GDM1 (cell line): ENCODE results near the gene LONRF3.

Experiments
- DNase-seq: peaks from one replicate; lab custom pipeline; 2025; lab: John Stamatoyannopoulos, UW

Gene LONRF3

DNA sequence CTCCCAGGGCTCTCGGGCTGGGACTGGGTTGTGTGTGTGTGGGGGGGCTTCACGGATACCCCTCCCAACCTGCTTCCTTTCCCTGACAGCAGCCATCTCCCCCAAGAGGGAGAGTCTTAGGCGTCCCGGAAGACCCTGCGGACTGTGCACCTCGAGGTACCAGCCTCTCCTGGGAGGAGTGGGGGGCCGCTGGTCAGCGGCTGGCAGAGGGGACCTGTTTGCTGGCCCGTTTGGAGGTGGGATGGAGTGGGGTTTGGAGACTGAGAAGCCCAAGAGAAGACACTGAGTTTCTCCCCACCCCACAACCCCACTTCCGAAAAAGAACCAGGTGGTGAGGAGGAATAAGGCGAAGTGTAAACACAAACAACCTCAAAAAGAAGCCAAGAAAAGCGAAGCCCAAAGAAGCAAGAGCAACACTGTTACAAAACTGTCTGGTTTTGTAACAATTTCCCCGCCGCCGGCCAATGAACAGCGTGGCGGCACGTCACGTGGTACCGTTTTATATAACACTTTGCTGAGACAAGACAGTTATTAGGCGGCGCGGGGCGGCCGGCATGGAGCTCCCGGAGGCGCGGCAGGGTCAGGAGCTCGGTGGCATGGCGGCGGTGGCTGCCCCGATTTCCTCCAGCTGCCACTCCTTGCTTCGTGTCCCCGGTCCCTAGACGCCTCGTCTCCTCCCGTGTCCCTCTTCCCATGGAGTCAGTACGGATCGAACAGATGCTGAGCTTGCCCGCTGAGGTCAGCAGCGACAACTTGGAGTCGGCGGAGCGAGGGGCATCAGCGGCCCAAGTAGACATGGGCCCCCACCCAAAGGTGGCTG, at the start of gene LONRF3:
LONRF3 (plus strand) TSS at position 531 of the 820 bp plus-strand sequence; CDS start at position 694, 163 bp downstream.
- no peak for DNase-seq

DNA sequence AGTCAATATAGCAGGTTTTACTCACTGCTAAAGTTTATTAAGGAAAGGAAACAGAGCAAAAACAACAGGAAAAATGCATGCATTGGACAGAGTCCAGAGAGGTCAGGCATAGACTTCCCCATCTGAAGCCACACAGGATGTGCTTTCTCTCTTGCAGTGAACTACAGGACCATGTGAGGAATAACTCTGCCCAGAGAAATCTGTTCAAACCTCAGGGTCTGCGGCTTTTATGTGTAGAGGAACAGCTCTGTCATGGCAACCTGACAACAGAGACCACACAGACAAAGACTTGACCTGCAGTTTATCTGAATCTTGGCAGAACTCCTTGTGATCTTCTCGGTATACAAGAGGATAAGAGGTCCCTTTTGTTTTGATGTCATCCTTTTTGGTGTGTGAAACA, 46.3 kb upstream of the LONRF3 start:
- DNase-seq, result no peak

DNA sequence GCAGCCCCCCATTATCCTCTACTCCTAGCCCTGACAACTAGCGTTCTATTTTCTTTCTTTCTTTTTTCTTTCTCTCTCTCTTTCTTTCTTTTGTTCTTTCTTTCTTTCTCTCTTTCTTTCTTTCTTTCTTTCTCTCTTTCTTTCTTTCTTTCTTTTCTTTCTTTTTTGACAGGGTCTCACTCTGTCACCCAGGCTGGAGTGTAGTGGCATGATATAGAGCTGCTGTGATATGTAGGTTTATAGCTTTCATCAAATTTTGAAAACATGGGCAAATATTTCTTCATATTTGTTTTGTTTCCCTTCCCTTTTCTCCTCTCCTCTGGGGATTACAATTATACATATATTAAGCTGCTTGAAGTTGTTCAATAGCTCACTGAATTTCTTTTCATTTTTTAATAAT, 39.1 kb upstream of the LONRF3 start:
- no peak for DNase-seq

DNA sequence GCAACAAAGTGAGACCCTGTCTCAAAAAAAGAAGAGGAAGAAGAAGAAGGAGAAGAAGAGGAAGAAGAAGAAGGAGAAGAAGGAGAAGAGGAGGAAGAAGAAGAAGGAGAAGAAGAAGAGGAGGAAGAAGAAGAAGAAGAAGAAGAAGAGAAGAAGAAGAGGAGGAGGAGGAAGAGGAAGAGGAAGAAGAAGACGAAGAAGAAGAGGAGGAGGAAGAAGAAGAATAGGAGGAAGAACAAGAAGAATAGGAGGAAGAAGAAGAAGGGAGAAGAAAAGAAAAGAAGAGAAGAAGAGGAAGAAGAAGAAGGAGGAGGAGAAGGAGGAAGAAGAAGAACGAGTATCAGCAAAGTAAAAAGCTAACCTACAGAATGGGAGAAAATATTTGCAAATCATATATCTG, 33.3 kb upstream of the LONRF3 start:
- no peak for DNase-seq

DNA sequence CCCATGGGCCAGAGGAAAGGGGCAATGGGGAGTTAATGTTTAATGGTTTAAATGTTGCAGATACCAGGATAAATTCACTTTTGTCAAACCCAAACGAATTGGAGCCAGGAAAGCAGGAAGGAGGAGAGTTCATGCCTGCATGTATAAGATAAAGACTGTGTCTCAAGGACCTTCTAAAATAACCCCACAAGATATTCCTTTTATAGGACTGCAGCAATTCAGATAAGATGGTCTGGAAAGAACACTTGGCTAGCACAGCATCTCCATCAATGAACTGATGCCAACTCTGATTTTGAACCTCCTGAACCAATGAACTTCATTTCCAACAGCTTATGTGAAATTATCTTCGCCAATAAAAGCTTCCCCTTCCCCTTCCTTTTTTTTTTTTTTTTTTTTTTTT, 31.3 kb upstream of the LONRF3 start:
- no peak for DNase-seq

DNA sequence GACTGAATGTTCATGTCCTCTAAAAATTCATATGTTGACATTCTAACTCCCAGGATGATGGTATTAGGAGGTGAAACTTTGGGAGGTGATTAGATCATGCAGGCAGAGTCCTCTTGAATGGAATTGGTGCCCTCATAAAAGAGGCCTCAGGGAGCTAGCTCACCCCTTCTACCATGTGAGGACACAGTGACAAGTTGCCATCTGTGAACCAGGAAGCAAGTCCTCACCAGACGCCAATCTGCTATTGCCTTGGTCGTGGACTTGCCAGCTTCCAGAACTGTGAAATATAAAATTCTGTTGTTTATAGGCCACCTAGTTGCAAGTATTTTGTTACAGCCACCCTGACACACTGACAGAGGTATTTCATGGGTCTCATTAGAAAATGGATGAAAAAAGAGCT, 28.5 kb upstream of the LONRF3 start:
- no peak for DNase-seq

DNA sequence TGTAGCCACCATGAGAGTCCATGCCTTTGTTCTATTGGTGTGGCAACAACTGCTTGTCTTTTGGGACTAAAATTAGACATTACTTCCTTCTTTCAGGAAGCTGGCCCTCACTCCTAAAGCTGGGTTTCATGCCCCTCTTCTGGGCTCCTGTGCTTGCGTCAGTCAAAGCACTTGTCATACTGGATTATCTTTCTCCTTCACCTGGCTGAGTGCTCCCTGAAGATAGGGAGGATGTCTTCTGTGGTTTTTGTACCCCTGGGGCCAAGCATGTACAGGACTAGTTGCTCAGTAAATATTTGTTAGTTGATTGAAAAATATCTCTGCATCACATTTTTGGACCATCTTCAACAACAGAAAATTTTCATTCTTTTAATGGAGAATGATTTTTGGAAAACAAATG, 26.1 kb upstream of the LONRF3 start:
- DNase-seq, result no peak

DNA sequence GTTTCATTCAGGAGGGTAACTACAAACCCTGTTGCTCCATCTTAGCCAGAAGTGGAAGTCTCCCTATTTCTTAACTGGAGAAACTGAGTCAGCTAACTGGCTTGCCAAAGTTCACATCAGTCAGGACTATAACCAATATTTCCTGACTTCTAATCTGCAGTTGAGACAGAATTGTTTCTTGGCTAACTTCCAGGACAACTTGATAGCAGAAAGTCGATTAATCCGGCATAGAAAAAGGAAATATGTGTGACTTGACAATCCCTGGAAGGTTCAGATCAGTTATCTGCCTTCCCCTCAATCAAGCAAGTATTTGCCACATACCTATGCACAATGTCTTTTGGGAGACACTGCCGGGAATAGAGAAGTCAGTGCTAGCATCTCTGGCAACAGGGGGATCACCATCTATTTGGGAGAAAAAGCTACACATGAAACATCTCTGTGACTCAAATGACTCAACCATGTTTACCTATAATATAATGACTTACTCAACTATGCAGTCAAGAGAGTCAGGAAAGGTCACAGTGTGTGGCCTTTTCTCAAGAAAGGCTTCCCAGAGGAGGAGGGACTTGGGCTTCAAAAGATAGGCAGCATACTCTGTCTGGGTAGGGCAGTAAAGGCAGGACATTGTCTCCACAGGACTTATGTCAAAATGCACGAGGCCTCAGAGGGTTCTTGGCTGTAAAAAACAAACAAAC, 12.4 kb upstream of the LONRF3 start:
- DNase-seq, result no peak

DNA sequence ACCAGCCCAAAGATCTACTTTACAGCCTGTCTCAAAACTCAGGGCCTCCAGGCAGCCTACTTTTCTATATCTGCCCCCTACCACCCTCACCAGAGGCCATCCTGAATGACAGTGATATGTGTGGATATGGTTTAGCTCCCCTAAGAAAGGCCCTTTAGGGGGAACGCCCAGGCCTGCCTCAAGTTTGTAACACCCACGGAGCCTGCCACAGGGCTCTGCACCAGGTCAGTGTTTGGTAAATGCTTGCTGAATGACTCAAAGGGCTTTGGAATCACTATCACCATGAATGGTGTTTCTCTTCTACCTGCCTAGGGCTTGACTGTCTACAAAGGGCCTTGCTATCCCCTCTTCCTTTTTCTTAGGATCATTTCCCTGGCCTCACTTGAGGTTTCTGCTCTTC, 11.3 kb upstream of the LONRF3 start:
- DNase-seq, result no peak

DNA sequence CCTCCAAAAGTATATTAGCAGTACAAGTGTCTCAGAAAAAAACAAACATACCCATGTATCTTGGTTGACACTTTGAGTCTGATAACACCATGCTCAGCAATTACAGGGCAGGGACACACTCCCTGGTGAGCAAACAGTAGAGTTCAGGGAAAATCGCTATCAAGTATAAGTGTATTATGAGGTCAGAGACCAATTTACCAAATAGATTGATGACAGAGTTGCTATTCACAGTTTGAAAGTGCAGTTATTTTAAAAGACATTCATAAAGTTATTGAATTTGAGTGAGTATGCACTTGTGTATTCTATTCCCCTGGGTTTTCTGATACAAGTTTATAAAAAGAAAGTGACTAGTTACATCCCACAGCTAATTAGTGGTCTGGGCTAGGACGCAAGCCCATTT, 10.2 kb upstream of the LONRF3 start:
- no peak for DNase-seq

DNA sequence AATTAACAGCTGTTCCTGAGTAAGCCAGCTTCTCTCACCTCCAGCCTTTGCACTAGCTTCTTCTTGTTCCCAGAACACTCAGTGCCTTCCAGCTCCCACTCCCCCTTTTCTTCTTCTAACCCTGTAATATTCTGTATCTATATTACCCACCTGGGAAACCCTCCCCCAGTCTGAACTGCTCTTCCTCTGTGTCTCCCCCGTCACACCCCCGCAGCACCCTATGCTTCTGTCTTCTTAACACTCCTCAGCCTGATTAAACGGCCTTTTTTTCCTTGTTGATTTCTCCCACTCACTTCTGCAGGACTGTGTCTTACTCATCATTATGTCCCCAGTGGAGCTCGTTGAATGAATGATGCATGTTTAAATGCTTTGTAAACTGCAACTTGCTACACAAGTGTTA, 9.0 kb upstream of the LONRF3 start:
- DNase-seq, result no peak

DNA sequence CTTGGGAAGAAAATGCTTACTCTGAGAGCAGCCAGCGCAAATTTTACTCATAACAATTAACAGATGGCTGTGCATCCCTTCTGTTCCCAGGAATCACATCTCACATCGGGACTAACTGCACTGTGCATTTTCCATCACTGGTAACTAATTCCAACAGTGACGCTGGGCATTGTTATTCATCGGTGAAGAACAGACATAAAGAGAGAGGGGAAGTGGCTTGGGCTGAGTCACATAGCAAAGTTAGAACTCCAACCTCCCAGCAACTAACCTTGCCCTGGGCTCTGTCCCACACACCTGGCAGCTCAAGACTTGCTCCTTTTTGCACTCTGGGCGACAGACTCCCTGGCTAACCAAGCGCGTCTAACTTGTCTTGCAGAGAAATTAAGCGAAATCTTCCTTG, 6.4 kb upstream of the LONRF3 start:
- DNase-seq, result no peak

DNA sequence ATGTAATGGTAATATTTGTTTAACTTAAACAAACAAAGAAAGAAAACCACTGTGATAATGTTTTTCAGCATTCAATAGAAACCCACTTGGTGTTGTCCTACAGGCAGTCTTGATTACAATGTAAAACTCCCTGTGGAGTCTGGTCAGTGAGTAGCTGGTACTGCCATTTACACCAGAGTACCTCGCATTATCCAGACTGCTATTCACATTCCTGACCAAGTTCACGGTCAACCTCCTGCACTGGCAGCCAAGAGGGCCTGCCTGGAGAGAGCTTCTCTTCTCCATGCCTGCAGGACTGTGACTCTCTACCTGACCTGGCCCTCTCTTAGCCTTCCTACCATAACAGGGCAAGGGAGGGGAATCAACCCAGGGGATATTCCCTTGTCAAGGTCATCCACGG, 2.9 kb upstream of the LONRF3 start:
- no peak for DNase-seq

DNA sequence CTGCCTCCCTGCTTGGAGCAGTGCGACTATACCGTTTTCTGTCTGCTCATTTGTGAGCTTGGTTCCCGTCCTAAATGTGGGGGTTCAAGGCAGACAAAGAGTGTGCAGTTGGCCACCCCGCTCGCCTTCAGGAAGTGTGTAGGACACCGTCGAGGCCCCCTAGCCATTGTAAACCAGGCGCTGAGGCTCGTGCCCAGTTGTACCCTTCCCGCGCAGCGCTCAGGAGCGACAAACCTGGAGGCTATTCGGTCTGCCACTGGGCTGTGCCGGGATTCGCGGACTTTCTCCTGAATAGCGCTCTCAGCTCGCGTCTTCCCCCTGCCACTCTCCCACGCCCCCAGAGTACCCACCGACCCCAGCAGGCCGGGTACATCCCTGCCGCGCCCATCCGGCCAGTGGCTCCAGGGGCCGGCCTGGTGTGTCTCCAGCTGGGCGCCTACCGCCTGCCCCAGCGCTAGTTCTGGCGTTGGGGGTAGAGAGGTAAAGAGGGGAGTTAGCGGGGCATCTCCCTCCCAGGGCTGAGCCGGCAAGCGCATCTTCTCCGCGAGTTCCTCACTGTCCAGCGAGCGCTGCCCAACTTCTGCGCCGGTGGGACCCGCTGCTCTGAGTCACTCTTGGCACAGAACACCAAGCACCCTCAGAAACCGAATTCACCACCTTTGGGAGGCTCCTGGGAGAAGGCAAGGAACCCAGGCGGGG, 880 bp upstream of the LONRF3 start:
- no peak for DNase-seq

DNA sequence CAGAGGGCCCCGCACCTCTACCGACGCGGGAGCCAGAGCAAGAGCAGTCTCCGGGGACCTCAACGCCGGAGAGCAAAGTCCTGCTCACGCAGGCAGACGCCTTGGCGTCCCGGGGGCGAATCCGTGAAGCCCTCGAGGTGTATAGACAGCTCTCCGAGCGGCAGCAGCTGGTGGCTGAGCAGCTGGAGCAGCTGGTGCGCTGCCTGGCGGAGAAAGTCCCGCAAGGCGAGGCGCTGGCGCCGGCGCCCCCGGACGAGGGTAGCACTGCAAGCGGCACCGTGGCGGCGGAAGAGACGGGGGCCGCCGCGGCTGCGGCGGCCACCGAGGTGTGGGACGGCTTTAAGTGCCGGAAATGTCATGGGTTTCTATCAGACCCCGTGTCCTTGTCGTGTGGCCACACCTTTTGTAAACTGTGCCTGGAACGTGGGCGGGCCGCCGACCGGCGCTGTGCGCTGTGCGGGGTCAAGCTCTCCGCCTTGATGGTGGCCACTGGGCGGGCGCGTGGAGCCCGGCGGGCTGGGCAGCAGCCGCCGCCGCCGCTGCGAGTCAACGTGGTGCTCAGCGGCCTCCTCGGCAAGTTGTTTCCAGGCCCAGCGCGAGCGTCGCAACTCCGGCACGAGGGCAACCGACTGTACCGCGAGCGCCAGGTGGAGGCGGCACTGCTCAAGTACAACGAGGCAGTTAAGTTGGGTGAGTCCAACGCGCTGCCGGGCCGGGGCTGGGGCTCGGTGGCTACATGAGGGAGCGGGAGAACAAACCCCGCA, 672 bp downstream of the LONRF3 start:
- DNase-seq, result no peak

DNA sequence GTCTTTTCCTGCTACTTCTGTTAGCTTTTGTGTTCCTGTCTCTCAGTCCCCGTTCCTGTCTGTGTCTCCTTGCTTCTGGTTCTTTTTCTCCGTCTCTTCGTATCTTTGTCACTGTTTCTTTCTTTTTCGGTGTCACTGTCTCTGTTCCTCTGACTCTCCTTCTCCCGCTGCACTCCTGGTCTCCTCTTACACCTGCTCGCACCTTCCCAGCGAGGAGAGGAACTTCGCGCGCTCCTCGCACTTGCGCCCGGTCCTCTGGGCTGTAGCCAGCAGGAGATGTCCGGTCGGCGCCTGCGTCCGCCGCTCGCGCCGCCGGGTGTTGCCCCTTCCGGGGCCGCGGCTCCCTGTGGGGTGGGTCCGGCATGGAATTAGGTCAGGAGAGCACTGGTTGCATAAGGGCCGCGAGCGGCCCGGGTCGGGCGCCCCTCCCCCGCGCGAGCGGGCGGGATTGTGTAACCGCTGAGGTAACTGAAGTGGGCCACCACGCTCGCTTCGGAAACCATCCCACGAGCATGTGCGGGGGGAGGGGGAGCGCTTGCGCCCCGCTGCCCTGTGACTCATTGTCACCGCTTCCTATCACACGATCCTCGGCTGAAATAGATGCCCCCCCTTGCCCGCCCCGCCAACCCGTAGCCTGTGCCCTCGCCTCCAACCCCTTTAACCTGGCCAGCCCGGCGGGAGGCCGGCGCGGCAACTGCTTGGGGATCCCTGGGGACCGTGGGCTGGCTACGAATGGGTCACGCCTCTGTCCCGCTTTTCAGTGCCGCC, 1.6 kb downstream of the LONRF3 start:
- no peak for DNase-seq

DNA sequence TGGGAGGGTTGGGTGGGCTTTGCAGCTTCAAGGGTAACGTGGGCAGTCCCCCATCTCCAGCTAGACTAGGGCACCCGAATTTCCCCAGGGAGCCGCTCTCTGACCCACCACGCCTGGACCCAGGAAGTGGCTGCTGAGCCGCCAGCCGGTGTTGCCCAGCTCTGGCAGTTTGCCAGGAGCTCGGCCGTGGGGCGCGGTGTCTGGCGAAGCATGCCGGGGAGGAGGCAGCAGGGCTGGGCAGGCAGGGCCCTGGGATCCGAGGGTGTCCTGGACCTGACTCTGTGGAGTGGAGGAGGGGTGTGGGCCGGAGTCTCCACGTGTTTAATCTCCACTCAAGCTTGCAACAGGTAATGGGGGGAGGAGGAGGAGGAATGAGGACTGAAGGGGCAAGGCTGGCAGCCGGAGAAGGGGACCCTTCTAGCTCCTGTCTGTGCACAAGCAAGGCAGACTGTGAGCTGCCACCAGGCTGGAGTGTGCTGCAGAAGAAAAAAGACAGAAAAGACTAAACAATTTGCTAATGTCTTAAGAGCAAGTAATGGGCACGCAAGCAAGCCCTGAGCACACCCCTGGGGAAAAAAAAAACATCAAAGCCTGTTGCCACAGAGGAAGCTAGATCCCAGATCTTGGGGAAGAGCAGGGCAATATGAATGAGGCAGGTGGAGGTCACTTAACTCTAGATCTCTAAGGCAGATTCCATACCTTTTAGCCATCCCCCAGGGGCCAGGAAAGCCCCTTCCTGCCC, 2.4 kb downstream of the LONRF3 start:
- DNase-seq, result no peak

DNA sequence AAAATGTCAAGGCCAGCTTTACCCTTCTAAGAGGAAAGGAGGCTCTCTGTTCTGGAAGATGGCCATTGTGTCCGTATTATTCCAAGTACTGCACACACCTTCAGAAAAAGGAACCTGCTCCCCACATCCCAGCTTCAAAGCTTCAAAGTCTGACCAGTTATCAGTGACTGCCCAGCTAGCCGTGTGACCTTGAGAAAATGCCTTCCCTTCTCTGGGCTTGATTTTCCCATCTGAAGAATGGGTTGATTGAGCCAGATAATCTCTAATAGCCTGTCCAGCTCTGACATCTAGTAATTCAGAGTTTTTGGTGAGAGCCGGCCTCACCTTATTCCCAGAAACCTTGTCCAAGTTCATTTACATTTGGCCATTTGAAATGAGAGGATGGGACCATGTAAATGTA, 3.0 kb downstream of the LONRF3 start:
- no peak for DNase-seq

DNA sequence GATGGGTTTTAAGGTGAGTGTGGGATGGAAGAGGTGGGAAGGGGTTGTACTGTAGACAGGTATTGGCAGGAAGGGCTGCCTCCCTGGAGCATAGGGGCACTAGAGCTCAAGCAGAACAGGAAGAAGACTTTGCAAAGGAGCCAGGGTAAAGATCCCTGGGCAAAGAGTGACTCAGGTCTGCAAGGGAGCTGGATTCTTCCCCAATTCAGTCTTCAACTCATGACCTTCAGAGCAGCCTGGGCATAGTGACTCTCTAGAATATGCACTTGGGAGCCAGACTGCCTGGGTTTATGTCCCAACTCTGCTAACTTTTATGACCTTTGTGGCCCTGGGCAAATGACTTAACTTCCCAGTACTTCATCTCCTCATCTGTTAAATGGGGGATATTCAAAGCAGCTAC, 4.0 kb downstream of the LONRF3 start:
- DNase-seq, result no peak

DNA sequence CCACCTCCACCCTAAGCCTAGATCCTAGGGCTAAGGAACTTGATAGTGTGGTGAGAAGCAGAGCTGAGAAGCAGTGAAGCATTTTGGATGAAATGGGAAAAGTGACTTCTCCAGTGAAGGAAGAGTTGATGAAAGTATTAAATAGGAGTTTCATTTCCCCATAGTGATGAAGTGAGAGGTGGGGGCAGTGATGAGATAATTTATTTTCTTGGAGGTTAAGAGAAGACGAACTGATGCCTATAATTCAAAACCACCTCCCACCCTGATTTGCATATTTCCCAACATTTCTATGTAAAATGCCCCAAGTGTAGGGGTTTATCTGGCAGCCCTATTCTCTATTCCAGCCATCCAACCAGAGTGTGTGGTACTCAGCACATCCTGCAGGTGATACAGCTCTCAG, 6.3 kb downstream of the LONRF3 start:
- DNase-seq, result no peak

DNA sequence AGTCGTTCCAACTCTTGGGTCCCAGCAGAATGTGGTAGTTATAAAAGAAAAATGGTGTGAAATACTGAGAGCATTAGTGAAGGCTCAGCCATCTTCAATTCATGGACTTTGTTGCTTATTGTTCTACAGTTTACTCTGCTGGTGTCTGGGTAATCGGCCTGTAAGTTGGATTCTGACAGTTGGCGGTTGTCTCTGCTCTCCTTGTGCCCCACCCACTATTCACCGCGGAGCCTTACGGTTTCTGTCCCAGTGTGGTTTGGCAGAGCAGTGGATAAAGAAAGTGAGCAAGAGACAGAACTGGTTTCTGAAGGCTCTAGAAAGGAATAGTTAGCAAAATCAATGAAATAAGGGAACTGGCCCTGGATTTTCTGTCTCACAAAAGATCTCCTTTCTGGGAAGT, 9.1 kb downstream of the LONRF3 start:
- no peak for DNase-seq
